GM21619 (cell line): ENCODE data around the gene FBXW4.
"Not testable (repeated sequence)": the region's sequence is repeated elsewhere in the genome, so short reads cannot be mapped to it uniquely, and the experiment has no call there.

Experiments
- ATAC-seq: cut with Tn5 transposase; IDR thresholded peaks from one replicate; pipeline ENCODE4 v1.9.1; 2021; ENCODE audit not compliant: unreplicated experiment

The FBXW4 gene

DNA sequence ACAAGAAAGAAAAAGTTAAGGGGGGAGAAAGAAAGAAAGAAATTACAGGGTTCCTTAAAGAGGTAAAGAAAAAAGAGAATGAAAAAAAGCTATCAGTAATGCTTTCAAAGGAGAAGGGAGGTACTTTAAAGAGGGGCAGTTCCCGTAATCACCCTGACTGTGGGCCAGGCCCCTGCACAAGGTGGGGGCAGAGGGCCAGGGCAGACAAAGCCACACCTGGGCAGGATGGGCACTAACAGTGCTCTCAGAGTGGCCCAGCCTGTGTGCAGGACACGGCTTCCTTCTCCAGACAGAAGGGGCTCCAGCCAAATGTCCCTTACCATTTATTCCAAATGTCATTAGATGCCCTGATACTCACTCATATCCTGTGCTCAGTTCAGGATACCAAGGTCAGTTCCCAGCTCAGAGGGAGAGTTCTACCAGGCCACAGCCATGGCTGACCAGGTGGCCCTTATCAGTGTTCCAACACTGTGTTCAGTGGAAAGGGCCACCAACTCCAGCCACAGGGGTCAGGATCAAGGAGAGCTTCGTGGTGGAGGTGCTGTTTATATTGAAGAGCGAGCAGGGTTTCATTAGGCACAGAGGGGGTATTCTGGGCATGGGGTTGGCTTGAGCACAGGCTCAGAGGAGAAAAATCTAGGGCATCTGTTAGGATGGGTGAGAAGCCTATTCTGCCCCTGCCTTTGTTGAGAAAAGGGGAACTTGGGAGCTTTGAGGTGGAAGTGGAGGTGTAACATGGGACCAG, 77.0 kb downstream of the FBXW4 start:
- no peak for ATAC-seq

DNA sequence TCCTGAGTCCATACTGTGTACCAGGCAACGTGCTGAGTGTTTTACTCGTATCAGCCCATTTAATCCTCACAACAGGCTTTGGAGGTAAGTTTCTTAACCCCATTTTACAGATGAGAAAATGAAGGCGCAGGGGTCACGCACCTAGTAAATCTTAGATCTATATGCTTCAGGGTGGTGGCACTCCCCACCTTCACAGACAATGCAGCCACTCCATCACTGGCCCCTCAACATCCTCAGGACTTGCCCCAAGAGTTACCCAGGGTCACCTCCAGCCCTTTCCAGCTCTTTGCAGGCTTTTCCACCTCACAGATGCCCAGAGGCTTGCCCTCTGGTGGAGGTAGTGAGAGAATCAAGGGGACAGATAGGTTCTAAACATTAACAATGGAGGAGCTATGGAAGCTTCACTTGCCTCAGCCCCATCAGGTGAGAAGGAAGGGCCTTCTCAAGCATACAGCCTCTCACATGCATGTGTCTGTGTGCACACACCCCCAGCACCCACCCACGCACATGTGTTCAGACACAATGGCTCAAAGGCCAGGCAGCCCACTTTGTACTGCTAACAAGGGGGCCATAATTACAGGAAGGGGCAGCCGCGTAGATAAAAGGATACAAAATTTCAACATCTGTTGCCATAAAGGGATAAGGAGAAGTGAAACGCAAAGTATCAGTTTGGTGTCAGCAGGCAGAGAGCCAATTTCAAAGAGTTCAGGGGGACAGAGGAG, 77.7 kb downstream of the FBXW4 start:
- no peak for ATAC-seq

DNA sequence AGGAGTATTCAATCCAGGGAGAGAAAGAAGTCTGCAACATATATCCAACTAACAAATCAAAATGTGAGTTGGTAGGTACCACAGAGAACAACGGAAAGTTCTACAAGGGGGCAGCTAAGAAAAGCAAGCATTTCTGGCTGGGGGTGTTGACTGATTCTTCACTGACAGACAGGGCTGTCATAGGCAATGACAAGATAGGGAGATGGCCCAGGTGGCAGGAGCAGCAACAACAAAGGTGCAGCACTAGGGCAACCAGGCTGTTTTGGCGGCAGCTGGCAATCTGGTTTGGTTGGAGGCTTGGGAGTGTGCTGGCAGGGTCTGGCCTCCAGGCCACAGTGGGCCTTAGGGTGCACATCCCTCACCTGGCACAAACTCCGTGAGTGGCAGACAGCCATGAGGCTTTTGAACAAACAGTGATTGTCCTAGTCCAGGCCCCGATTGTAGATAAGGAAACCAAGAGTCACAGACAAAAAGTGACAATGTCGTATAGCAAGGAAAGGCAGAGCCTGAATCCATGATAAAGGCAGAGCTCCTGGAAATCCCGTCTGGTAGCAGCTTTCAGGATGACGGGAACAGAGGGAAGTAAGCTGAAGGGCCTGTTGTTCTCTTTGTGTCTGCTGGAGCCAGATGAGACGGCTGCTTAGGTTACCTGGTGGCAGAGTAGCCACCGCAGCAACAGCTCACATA, 78.4 kb downstream of the FBXW4 start:
- ATAC-seq = no peak

DNA sequence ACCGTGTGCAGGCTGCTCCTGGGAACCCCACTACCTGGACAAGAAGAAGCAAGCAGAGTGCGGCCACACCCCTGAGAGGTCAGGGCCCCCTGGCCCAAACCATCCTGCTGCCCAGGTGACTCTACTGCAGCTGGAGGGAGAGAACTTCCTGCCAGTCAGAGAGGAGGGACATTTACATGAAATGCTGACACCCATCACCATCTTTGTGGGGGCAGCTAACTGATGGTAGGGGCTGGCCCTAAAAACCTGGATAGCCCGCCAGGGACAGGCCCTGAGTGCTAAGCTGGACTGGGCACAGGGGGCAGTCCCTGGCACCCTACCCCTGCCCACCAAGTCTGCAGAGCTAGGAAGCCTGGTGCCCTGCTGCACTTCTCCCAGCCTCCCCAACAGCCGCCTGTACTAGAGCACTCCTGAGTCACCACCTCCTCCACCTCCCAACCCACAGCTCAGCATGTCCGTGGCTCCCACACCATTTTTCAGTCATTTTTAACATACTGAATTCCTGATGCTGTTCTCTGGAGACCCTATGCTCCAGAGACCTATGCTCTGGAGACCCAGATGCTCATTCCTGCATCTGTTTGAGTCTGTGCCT, 79.3 kb downstream of the FBXW4 start:
- ATAC-seq = no peak

DNA sequence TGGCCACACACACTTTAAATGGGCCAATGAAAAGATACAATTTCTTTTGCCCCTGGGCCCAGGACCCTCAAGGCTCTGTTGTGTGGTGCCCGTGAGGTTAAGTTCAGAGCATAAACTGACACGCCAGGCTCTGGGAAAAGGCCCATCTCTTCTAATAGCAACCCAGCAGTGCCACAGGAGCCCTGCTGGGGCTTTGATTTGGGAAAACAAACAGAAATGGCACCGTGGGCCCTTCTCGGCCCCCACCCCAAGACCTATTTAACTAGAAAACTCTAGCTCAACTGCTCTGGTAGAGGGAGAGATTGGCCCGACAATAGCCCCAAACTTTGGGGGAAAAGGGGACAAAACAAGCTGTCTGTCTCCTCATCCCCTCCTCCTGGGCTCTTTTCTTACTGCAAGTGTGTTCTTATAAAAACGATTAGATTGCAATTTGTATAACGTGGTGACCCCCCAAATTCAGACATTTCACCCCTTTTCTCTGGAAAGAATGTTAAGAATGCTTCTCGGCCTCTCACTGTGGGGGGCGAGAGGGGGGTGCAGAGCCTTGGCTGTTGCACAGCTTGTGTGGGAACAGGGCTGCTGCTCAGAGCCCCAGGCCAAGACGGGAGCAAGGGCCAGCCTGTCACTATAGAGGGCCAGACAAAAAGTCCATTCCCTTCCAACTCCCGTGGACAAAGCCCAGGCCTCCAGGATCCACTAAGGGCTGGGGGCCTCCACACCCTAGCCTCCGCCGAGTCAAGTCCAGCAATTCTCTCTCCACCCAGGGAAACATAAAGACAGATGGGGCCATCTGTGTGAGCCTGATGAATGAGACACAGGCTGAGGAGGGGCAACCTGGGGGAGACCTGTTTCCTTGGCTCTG, 80.1 kb downstream of the FBXW4 start:
- no peak for ATAC-seq

DNA sequence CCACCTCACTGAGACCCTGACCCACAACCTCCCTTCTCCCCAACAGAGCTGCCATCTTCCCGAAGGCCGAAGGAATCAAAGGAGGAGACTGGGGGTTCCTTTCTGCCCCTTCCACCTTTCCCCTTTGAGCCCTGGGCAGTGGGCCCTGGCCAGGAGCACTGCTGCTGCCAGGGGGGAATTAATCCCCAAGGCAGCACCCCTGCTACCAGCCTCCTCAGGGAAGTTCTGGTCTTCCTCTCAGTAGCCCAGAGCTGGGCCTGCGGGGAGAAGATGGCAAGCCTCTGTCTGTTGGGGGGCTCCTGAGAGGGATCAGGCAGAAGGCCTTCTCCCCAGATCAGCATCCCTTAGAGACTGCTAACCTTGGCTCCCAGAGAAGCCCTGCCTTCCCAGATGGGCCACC, 81.3 kb downstream of the FBXW4 start:
- no peak for ATAC-seq

DNA sequence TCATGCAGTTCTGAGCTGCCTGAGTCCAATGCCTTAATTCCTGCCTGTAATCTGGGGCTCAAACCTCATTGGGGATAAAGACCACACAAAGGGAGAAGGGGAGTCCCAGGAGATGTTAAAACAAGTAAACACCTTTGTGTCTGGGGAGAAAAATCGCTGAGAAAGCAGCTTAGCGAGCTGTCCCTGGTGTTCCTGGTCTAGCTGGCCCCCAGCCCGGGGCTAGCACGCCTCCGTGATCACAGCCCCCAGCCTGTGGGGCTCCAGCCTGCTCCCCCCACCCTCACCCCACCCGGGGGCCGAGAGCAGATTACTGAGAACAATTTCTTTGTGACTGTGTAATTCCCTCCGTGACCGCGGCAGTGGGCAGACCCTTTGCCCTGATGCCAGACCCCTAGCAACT, 82.1 kb downstream of the FBXW4 start:
- no peak for ATAC-seq

DNA sequence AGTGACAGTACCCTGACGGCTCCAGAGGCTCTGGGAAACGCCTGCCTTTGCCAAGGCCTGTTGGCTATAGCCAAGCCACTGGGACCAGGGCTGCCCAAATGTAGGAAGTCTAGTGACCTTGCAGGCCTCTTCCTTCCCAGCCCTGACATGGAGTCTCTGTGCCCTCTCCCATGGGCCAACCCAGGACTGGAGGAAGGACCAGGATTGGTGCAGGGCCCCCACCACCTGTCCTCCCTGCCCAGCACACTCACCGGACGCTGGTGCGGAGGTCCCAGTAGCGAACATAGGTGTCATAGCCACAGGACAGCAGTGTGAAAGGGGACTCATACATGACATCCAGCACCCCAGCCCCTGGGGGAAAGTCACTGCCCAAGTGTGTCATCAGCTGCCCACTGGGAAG, 82.9 kb downstream of the FBXW4 start:
- no peak for ATAC-seq

DNA sequence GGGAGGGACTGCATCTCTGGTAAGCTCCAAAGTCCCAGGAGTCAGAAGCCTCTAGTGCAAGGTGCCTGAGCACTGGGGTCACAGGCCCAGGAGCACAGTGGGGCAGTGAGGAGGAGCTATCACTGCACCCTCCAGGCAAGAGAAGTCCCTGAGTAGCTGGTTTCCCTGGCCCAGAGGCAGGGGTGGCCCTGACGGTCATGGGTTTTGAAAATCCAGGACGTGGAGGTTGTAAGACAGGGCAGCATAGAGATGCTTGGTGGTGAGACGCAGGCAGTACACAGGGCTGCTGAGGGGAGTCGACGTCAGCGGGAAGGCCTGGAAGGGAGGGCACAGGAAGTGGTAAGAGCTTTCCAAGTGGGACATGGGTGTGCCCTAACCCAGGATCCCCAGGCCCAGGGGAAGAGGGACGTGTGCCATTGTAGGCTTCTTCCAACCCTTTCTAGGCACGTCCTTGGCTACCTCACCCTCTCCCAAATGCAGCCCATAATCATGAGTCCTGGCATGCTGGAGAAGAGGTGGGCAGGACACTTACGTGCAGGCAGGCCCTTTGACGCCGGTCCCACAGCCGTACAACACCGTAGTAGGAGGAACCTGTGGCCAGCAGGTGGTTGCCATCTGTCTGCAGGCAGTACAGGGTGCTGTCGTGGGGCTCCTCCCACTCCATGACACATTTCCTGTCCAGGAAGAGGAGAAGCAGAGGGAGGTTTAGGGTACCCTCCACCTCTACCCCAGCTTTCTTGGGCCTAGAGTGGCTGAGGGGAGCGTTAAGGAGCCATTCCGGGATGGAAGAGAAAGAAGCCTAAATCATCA, 83.7 kb downstream of the FBXW4 start:
- ATAC-seq = no peak

DNA sequence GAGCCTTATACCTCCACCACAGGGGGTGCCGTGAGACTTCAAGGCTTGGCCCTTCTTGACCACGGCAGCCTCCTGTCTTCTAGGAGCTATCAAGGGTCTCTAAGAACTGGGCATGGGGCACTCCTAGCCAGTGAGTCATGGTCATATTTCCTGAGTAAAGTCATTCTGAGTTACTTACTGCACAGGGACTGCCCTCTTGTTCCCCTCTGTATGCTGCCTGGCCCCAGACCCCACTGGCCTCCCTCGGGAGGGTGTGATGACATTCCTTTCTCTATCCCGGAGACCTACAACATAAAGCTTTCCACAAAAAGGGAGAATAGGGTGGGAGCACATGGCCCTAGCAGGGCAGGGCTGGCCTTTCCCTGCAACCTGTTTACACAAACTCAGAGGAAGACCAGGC, 85.5 kb downstream of the FBXW4 start:
- no peak for ATAC-seq

DNA sequence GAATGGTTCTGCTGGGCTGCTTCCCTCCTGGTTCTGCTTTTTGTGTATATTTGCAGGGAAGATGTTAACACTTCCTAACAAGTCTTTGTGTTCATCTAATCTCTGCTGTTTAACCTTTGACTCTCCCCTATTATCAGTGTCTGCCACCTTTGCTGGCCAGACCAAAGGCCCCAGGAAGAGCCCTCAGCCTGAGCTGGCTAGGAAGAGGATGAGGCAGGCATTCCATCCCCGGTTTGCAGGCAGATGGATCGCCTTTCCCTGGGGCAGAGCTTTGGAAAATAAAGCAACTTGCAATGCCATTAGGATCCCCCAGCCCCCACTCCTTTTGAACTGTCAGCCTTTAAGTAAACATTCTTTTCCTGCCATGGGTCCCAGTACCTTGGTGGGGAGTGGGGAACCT, 87.8 kb downstream of the FBXW4 start:
- no peak for ATAC-seq

DNA sequence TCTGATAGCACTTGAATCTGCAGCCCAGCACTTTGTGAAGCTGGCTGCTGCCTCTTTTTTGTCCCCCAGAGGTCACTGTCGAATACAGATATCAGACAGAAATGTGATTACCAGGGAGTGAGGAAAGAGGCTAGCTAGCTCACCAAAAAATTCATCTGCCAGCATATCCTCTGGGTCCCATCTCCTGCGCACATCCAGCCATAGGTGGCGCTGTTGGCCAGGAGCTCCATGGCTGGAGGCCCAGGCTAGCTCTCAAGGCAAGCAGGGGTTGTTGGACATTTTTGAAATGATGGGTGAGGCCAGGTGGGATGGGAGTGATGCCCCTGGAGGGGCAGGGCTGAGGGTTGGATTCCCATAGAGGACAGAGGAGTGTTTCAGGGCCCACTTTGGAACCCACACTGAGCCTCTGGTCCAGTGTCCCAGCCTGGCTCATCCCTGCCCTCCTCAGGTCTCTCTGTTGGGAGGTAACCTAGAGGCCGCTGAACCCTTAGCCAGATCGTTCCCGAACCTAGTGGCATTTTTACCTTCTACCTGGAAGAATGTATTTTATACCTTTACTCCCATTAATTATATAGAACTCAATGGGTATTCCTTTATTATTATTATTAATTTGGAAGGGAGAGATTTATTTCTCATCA, 92.1 kb downstream of the FBXW4 start:
- ATAC-seq = peak; percentile 70

DNA sequence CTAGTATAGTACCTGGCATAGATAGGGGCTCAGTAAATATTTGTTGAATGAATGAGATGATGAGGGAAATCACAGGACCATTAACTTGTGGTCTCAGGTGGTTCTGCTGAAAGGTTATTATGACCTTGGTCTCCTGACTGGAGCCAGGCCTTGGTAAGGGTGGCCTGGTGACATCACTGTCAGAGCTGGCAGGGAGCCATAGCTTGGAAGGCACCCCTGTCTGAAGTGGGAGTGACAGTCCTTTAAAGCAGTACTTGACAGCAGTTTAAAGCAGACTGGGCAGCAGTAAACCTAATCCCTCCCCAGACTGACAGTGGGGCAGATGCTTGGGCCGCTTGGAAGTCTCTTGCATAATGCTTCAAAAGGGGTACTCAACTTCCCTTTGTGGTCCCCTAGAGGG, 93.4 kb downstream of the FBXW4 start:
- no peak for ATAC-seq

DNA sequence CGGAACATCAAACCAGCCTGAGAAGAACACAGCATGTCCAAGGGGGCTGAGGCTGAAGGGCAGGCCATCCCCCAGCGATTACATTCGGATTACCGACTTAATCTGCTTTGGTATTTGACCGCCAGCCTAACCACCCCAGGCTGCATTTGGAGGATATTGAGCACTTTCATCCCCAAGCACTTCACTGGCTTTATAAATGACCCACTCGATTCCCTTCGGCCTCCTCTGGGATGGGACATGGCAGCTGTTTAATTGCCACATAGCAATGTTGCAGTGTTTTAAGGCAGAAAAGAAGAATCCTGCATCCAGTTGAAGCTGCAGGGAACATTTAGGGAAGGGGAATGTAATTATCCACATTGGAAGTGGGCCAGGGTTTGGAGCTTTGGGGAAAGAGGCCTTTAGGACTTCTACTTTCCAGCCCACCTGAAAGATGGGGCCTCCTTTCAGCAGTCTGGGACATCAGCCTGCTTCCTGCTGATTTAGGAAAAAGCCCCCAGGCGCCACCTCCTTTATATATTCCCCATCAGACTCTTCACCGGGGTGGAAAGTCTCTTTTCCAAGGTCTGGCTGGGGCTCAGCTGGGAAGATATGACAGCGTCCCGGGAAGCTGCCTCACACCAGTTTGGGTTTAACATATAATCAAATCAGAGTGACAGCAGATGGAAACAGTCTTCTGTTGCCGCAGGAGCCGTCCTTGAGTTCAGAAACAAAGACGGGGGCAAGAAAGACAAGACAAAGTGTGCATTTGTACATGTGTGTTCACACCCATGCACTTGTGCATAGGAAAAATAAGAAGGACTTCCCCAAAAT, 97.7 kb downstream of the FBXW4 start:
- no peak for ATAC-seq

DNA sequence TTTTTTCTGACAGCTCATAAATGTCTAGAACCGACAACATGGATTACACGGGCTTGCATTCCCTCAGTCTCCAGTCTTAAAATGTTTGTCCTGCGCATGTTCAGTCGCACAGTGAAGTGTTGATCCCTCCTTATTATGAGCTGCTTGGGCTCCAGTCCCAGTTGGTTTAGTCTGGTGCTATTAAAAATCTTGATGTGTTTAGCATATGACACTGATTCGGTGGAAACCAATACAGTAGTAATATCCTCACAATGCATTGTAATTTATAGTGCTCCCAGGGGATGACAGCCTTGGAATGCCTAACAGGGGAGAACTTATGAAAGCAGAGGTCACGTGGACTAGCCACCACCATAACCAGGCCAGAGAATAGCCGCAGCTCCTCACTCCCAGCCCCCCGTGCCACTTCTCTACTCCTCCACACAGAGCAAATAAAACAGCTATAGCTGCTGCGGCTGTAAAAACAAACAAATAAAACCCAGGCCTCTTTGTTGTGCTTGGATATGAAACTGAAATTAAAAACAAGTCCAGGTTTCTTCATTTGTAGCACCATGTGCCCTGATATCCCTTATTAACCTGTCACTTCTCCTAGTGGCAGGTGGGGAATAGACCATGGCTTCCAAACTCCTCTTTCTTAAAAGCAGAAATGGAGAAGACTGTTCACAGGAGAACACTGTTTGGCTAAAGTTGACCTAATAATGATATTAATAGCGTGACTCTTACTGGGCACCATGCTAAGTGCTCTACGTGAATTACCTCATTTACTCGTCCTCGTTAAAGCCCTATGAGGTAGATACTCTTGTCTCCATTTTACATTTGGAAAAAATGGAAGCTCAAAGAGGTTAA, 99.2 kb downstream of the FBXW4 start:
- ATAC-seq = no peak

DNA sequence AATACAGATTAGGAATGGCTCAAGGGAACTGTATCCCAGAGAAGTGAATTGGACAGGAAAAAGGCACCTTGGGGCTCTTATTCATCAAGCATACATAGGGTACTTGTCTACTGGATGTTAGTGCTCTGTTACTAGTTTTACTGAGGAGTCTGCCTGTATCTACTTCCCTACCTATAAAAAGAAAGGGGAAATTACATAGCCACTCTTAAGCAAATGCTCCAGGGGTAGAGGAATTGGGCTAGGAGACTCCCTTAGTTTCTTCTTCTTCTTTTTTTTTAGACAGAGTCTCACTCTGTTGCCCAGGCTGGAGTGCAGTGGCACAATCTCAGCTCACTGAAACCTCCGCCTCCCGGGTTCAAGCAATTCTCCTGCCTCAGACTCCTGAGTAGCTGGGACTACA, 101.6 kb downstream of the FBXW4 start:
- not testable (repeated sequence) for ATAC-seq

DNA sequence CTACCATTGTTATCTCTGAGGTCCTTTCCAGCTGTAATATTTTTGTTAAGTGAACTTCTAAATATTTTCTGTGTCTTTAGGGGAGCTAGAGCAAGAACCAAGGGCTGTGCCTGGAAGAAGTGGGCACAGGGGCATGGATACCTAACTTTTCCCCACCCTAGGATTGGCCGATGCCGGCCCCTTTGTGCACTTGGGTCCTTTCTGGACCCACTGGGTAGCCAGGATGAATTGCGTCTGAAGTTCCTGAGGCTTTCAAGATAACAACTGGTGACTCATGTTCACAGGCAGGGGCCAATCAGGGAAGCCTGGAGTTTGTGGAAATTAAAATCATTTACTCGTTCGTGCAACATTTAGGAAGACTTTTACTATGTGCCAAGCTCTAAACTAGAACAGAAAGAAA, 106.1 kb downstream of the FBXW4 start:
- no peak for ATAC-seq
